Mesenchymal stem cell (in vitro differentiated cells and primary cell): ENCODE measurements around the gene AKNA.

Source experiments
- DNase-seq: peaks from one replicate; pipeline ENCODE4 v3.0.0-alpha.2; 2013
- H2AFZ ChIP-seq: one replicate; pipeline ENCODE4 v1.6.1; 2013; ENCODE audit warnings: low read depth, mild to moderate bottlenecking, control low read depth, inconsistent platforms, low read length, moderate library complexity
- H2AK5ac ChIP-seq: 2 replicates; pipeline ENCODE4 v1.6.1; 2013; ENCODE audit warnings: low read length, moderate library complexity, mild to moderate bottlenecking, inconsistent platforms; ENCODE audit not compliant: severe bottlenecking
- H2BK120ac ChIP-seq: one replicate; pipeline ENCODE4 v1.6.1; 2013; ENCODE audit warnings: low read depth, mild to moderate bottlenecking, inconsistent platforms, low read length, moderate library complexity
- H2BK12ac ChIP-seq, 2 experiments: one replicate each; pipeline ENCODE4 v1.6.1; 2013; ENCODE audit warnings: inconsistent platforms in 2 of 2, low read length in 2 of 2, mild to moderate bottlenecking in 2 of 2, moderate library complexity in 2 of 2, control low read depth in 1 of 2
- H2BK15ac ChIP-seq: one replicate; pipeline ENCODE4 v1.6.1; 2013; ENCODE audit warnings: mild to moderate bottlenecking, low read depth, inconsistent platforms; ENCODE audit not compliant: poor library complexity, severe bottlenecking
- H2BK5ac ChIP-seq: 2 replicates; pipeline ENCODE4 v1.6.1; 2013; ENCODE audit warnings: low read depth, mild to moderate bottlenecking, low read length, control low read depth, inconsistent platforms; ENCODE audit not compliant: poor library complexity, severe bottlenecking
- H3K14ac ChIP-seq, 2 experiments: one replicate each; pipeline ENCODE4 v1.6.1; 2013; ENCODE audit warnings: inconsistent platforms in 2 of 2, low read length in 2 of 2, control low read depth in 1 of 2, mild to moderate bottlenecking in 1 of 2, moderate library complexity in 1 of 2
- H3K18ac ChIP-seq, 2 experiments: one replicate each; pipeline ENCODE4 v1.6.1; 2013; ENCODE audit warnings: inconsistent platforms in 2 of 2, low read length in 2 of 2, control low read depth in 1 of 2, low read depth in 1 of 2, mild to moderate bottlenecking in 1 of 2
- H3K23ac ChIP-seq, 2 experiments: one replicate each; pipeline ENCODE4 v1.6.1; 2013; ENCODE audit warnings: inconsistent platforms in 2 of 2, low read length in 2 of 2, mild to moderate bottlenecking in 2 of 2, moderate library complexity in 2 of 2, control low read depth in 1 of 2
- H3K27ac ChIP-seq: 2 replicates; pipeline ENCODE4 v1.5.1; 2013; ENCODE audit warnings: mild to moderate bottlenecking, moderate library complexity, low read length, control low read depth, inconsistent platforms; ENCODE audit not compliant: poor library complexity, severe bottlenecking
- H3K27me3 ChIP-seq, 2 experiments: 2 replicates each; pipeline versions ENCODE4 v1.6.1 to v1.7.0; 2013; ENCODE audit warnings: low read length in 2 of 2, mild to moderate bottlenecking in 2 of 2, moderate library complexity in 2 of 2, control low read depth in 1 of 2, inconsistent platforms in 1 of 2; ENCODE audit not compliant: control insufficient read depth in 1 of 2, insufficient read depth in 1 of 2
- H3K36me3 ChIP-seq, 2 experiments: 2 replicates each; pipeline versions ENCODE4 v1.6.1 to v1.7.0; 2013; ENCODE audit warnings: low read length in 2 of 2, control low read depth in 1 of 2, inconsistent platforms in 1 of 2, low read depth in 1 of 2, mild to moderate bottlenecking in 1 of 2; ENCODE audit not compliant: insufficient read depth in 2 of 2, control insufficient read depth in 1 of 2
- H3K4ac ChIP-seq, 2 experiments: one replicate each; pipeline ENCODE4 v1.6.1; 2013; ENCODE audit warnings: inconsistent platforms in 2 of 2, low read length in 2 of 2, mild to moderate bottlenecking in 2 of 2, moderate library complexity in 2 of 2, control low read depth in 1 of 2, low read depth in 1 of 2
- H3K4me1 ChIP-seq: 2 replicates; pipeline ENCODE4 v1.6.1; 2013; ENCODE audit warnings: low read depth, low read length, control low read depth; ENCODE audit not compliant: control insufficient read depth, insufficient read depth
- H3K4me2 ChIP-seq: 2 replicates; pipeline ENCODE4 v1.6.1; 2013; ENCODE audit warnings: low read length, mild to moderate bottlenecking, inconsistent platforms; ENCODE audit not compliant: poor library complexity, severe bottlenecking
- H3K4me3 ChIP-seq, 2 experiments: 2 replicates each; pipeline versions ENCODE4 v1.5.1 to v1.7.0; 2013; ENCODE audit warnings: low read length in 2 of 2, mild to moderate bottlenecking in 2 of 2, control low read depth in 1 of 2, low read depth in 1 of 2; ENCODE audit not compliant: insufficient read depth in 1 of 2
- H3K79me1 ChIP-seq: replicated peaks from 2 replicates; pipeline ENCODE4 v1.6.1; 2013; ENCODE audit warnings: mild to moderate bottlenecking, control low read depth, low read length, inconsistent platforms; ENCODE audit not compliant: poor library complexity, severe bottlenecking
- H3K9ac ChIP-seq: 2 replicates; pipeline ENCODE4 v1.7.0; 2013; ENCODE audit warnings: mild to moderate bottlenecking, low read length, moderate library complexity
- H3K9me3 ChIP-seq: 2 replicates; pipeline ENCODE4 v1.7.0; 2013; ENCODE audit warnings: mild to moderate bottlenecking, low read length; ENCODE audit not compliant: control insufficient read depth
- H4K8ac ChIP-seq: one replicate; pipeline ENCODE4 v1.6.1; 2013; ENCODE audit warnings: inconsistent platforms, mild to moderate bottlenecking, low read length, moderate library complexity
- H4K91ac ChIP-seq: one replicate; pipeline ENCODE4 v1.6.1; 2013; ENCODE audit warnings: mild to moderate bottlenecking, low read length, inconsistent platforms
- WGBS: methylation state at CpG from one replicate; pipeline ENCODE4 v1.1.7; 2013; ENCODE audit warnings: mixed read lengths; 5-methylcytosine and 5-hydroxymethylcytosine counted together

Gene AKNA

DNA sequence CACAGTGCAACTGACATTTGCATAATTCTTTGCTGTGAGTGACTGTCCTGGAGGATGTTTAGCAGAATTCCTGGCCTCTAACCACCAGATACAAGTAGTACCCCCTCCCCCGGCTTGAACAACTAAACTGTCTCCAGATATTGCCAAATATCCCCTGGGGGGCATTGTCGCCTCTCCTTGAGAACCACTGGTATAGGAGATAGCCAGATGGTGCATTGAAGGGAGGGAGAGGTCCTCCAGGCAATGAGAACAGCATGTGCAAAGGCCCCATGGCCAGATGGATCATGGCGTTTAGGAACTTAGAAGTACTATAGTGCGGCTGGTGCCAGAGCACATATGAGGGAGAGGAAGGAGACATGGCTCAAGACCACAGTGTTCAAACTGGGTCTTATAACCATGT, 83.8 kb downstream of the AKNA start:
- Histone ChIP-seq H3K23ac (no peak overlapping the region), H3K4ac (no peak overlapping the region), H3K18ac (no peak overlapping the region), H2BK5ac (no peak overlapping the region), H2AK5ac (no peak overlapping the region), H2BK12ac (no peak overlapping the region), H3K36me3 (peaks cover 12 to 86% of the 10 kb centered on the region in 2 experiments), H3K9ac (no peak overlapping the region), H2BK120ac (no peak overlapping the region), H3K4me1 (peaks cover 3% of the 10 kb centered on the region), H3K4me2 (no peak overlapping the region), H2AFZ (no peak overlapping the region), H3K27ac (no peak overlapping the region), H3K9me3 (no peaks in the 10 kb centered on the region), H4K8ac (no peak overlapping the region), H3K14ac (no peak overlapping the region), H3K27me3 (no peaks in the 10 kb centered on the region), H3K4me3 (no peak overlapping the region), H2BK15ac (no peak overlapping the region), H3K79me1 (no peaks in the 10 kb centered on the region), H4K91ac (no peak overlapping the region)
- WGBS: 94% methylated on average over 3 of the region's 4 CpGs
- no peak for DNase-seq

DNA sequence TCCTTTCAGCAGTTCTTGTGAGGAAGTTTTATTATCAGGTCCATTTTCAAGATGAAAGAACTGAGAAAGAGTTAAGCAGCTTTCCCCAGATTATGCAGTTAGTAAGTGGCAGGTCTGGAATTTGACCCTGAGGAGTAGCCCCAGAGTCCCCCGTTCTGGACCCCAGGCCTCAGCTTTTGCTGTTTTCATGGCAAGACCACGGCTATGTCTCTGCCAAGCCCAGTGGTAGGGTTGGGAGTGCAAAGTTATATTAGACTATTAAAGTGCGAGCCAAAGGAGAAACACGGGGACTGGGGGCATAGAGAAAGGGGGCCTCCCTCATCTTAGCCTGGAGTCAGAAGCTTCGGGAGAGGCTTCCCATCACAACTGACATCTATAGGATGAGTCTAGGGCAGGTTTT, 84.2 kb downstream of the AKNA start:
- Histone ChIP-seq H3K4me1 (peaks cover 3% of the 10 kb centered on the region), H3K27ac (no peak overlapping the region), H3K79me1 (no peaks in the 10 kb centered on the region), H3K27me3 (no peaks in the 10 kb centered on the region), H3K14ac (no peak overlapping the region), H3K18ac (no peak overlapping the region), H3K36me3 (peaks cover 12 to 83% of the 10 kb centered on the region in 2 experiments), H2AK5ac (no peak overlapping the region), H2BK12ac (no peak overlapping the region), H3K4ac (no peak overlapping the region), H3K23ac (no peak overlapping the region), H2AFZ (no peak overlapping the region), H3K4me2 (no peak overlapping the region), H3K9ac (no peak overlapping the region), H4K91ac (no peak overlapping the region), H4K8ac (no peak overlapping the region), H2BK5ac (no peak overlapping the region), H3K4me3 (no peak overlapping the region), H3K9me3 (no peaks in the 10 kb centered on the region), H2BK15ac (no peak overlapping the region), H2BK120ac (no peak overlapping the region)
- 87% methylated on average over 5 of the region's 5 CpGs for WGBS
- DNase-seq: no peak

DNA sequence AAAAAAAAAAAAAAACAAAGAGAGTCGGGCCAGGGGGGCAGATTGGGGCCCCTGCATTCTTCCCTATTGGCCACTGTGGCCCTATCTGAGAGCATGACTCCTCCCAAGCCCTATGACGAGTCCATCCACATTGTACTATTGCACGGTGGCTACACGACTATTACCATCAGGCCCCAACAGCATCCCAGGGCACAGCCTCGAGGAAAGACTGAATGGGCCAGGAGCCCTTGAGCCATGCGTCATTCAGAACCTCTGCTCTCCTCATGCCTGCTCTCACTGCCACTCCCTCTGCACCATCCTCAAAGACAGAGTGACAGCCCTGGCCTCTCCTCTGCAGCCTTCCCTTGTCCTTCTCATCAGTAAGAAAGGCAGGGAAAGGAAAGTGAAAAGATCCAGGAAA, 85.1 kb downstream of the AKNA start:
- 96% methylated on average over 6 of the region's 6 CpGs for WGBS
- no peak overlapping the region for H2BK120ac ChIP-seq
- H3K9ac ChIP-seq: no peak overlapping the region
- H2BK12ac ChIP-seq: no peak overlapping the region
- H3K27ac ChIP-seq: no peak overlapping the region
- H4K91ac ChIP-seq: no peak overlapping the region
- H2AFZ ChIP-seq: no peak overlapping the region
- peaks cover 3% of the 10 kb centered on the region for H3K4me1 ChIP-seq
- DNase-seq: no peak
- no peaks in the 10 kb centered on the region for H3K79me1 ChIP-seq
- peaks cover 12 to 75% of the 10 kb centered on the region in 2 experiments for H3K36me3 ChIP-seq
- no peak overlapping the region for H3K4me2 ChIP-seq
- H3K27me3 ChIP-seq: no peaks in the 10 kb centered on the region
- H3K23ac ChIP-seq: no peak overlapping the region
- H2BK5ac ChIP-seq: no peak overlapping the region
- H3K9me3 ChIP-seq: no peaks in the 10 kb centered on the region
- no peak overlapping the region for H4K8ac ChIP-seq
- peak overlapping the region in 1 of 2 experiments; percentile 18 for H3K14ac ChIP-seq
- no peak overlapping the region for H3K4me3 ChIP-seq
- H3K4ac ChIP-seq: no peak overlapping the region
- H3K18ac ChIP-seq: no peak overlapping the region
- H2AK5ac ChIP-seq: no peak overlapping the region
- no peak overlapping the region for H2BK15ac ChIP-seq

DNA sequence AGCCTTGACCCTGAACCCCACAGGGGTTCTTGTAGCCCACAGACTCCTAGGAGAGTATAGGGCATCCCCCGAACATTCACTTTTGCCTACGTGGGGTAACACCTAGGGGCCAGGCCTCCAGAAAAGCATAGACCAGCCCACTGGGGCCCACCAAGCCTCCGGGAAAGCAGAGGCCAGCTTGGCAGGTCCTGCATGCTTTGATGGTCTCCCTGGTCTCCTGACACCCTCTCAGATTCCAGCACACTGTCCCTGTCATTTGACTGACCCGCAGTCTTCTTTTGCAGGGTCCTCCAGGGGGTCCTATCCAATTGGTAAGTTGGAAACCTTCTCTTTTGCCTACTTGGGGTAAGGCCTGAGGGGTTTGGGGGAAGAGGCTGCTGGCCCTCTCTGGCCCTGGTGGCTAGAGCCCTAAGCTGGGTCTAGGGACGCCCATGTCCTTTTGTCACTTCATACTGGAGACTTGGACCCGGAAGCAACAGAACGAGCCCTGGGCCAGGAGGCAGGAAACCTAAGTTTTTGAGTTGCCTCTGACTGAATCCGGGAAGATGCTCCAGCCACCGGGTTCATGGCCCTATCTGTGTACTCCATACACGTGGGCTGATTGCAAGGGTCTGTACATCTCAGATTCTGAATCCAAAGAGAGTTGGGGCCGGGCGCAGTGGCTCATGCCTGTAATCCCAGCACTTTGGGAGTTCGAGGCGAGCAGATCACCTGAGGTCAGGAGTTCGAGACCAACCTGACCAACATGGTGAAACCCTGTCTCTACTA, 85.8 kb downstream of the AKNA start:
- no peak for DNase-seq

More for the DNA sequence above, 85.8 kb downstream of the AKNA start:
- Histone ChIP-seq H2BK5ac (no peak overlapping the region), H3K9me3 (no peaks in the 10 kb centered on the region), H3K9ac (no peak overlapping the region), H3K18ac (no peak overlapping the region), H3K36me3 (peaks cover 12 to 68% of the 10 kb centered on the region in 2 experiments), H3K4me1 (peaks cover 3% of the 10 kb centered on the region), H2BK120ac (no peak overlapping the region), H2BK12ac (no peak overlapping the region), H2AFZ (no peak overlapping the region), H3K79me1 (no peaks in the 10 kb centered on the region), H3K4me3 (no peak overlapping the region), H3K23ac (no peak overlapping the region), H4K8ac (no peak overlapping the region), H3K27me3 (no peaks in the 10 kb centered on the region), H3K4me2 (no peak overlapping the region), H2AK5ac (no peak overlapping the region), H4K91ac (no peak overlapping the region), H3K27ac (no peak overlapping the region), H3K4ac (no peak overlapping the region), H3K14ac (no peak overlapping the region), H2BK15ac (no peak overlapping the region)
- WGBS: 89% methylated on average over 14 of the region's 15 CpGs
